Trophoblast cell (in vitro differentiated cells and primary cell): ENCODE data around the gene SEMA3C. TPM values are rescaled to one million over a fixed set of nuclear protein-coding genes. Genes with fewer than 3 reads are reported as not detected.

Source experiments
- DNase-seq, 2 donors: peaks; one replicate each; pipeline ENCODE4 v3.0.0-alpha.2; 2016
- H2AFZ ChIP-seq: 2 replicates; pipeline ENCODE4 v1.6.1; 2013; ENCODE audit warnings: low read length, moderate library complexity, mild to moderate bottlenecking; ENCODE audit not compliant: insufficient read depth, poor library complexity
- H2AK5ac ChIP-seq: 2 replicates; pipeline ENCODE4 v1.6.1; 2013; ENCODE audit warnings: mild to moderate bottlenecking, low read length
- H2BK120ac ChIP-seq: 2 replicates; pipeline ENCODE4 v1.6.1; 2013; ENCODE audit warnings: low read length, mild to moderate bottlenecking, moderate library complexity; ENCODE audit not compliant: insufficient read depth, poor library complexity
- H2BK12ac ChIP-seq: 2 replicates; pipeline ENCODE4 v1.6.1; 2013; ENCODE audit warnings: mild to moderate bottlenecking, low read length, moderate library complexity
- H2BK5ac ChIP-seq: 2 replicates; pipeline ENCODE4 v1.6.1; 2013; ENCODE audit warnings: low read length, low read depth, moderate library complexity, mild to moderate bottlenecking; ENCODE audit not compliant: poor library complexity
- H3K14ac ChIP-seq: 2 replicates; pipeline ENCODE4 v1.6.1; 2013; ENCODE audit warnings: mild to moderate bottlenecking, low read length
- H3K18ac ChIP-seq: 2 replicates; pipeline ENCODE4 v1.6.1; 2013; ENCODE audit warnings: mild to moderate bottlenecking, low read length
- H3K23ac ChIP-seq: 2 replicates; pipeline ENCODE4 v1.6.1; 2013; ENCODE audit warnings: low read length
- H3K27ac ChIP-seq: 2 replicates; pipeline ENCODE4 v1.5.1; 2013; ENCODE audit warnings: low read depth, mild to moderate bottlenecking, inconsistent platforms, low read length, moderate library complexity
- H3K27me3 ChIP-seq: 2 replicates; pipeline ENCODE4 v1.6.1; 2013; ENCODE audit warnings: inconsistent platforms, mild to moderate bottlenecking, low read length, moderate library complexity; ENCODE audit not compliant: insufficient read depth
- H3K36me3 ChIP-seq, 2 experiments: 1 replicate in 1 of 2; 2 replicates in 1 of 2; pipeline ENCODE4 v1.6.1; 2013; ENCODE audit warnings: low read length in 2 of 2, mild to moderate bottlenecking in 2 of 2, moderate library complexity in 1 of 2; ENCODE audit not compliant: insufficient read depth in 2 of 2, control insufficient read depth in 1 of 2
- H3K4ac ChIP-seq: 2 replicates; pipeline ENCODE4 v1.6.1; 2013; ENCODE audit warnings: low read depth, mild to moderate bottlenecking, low read length, moderate library complexity
- H3K4me1 ChIP-seq, 2 experiments: 1 replicate in 1 of 2; 2 replicates in 1 of 2; pipeline ENCODE4 v1.6.1; 2013; ENCODE audit warnings: low read length in 2 of 2, mild to moderate bottlenecking in 2 of 2, moderate library complexity in 1 of 2; ENCODE audit not compliant: insufficient read depth in 2 of 2, control insufficient read depth in 1 of 2
- H3K4me2 ChIP-seq: 2 replicates; pipeline ENCODE4 v1.6.1; 2013; ENCODE audit warnings: inconsistent platforms, mild to moderate bottlenecking, low read length, moderate library complexity
- H3K4me3 ChIP-seq: 2 replicates; pipeline ENCODE4 v1.5.1; 2013; ENCODE audit warnings: mild to moderate bottlenecking, low read depth, low read length, inconsistent platforms
- H3K79me1 ChIP-seq: one replicate; pipeline ENCODE4 v1.6.1; 2013; ENCODE audit warnings: low read length
- H3K79me2 ChIP-seq: 2 replicates; pipeline ENCODE4 v1.6.1; 2013; ENCODE audit warnings: low read length, mild to moderate bottlenecking; ENCODE audit not compliant: control insufficient read depth, insufficient read depth, poor library complexity
- H3K9ac ChIP-seq: 2 replicates; pipeline ENCODE4 v1.6.1; 2013; ENCODE audit warnings: mild to moderate bottlenecking, low read length
- H3K9me3 ChIP-seq: 2 replicates; pipeline ENCODE4 v1.6.1; 2013; ENCODE audit warnings: low read depth, mild to moderate bottlenecking, control low read depth, inconsistent platforms, low read length; ENCODE audit not compliant: insufficient read depth
- H4K12ac ChIP-seq: 2 replicates; pipeline ENCODE4 v1.6.1; 2013; ENCODE audit warnings: low read depth, mild to moderate bottlenecking, low read length, moderate library complexity
- H4K8ac ChIP-seq: 2 replicates; pipeline ENCODE4 v1.6.1; 2013; ENCODE audit warnings: low read depth, mild to moderate bottlenecking, low read length, moderate library complexity
- H4K91ac ChIP-seq: one replicate; pipeline ENCODE4 v1.6.1; 2013; ENCODE audit warnings: low read depth, mild to moderate bottlenecking, low read length, moderate library complexity
- WGBS: extraction: QIAGEN DNeasy Blood & Tissue Kit; methylation state at CpG from one replicate; pipeline ENCODE4 v1.1.7; 2013; ENCODE audit warnings: missing lambda C conversion rate; ENCODE audit not compliant: insufficient read length, insufficient coverage; ENCODE audit errors: extremely low coverage; 5-methylcytosine and 5-hydroxymethylcytosine counted together
- polyA plus RNA-seq: library from polyadenylated mRNA; stranded (reverse); fragments of 200-250 nt; gene quantifications from 2 replicates; pipeline ENCODE4 v1.2.3, GENCODE V29; 2013

Gene SEMA3C
- 53.7 and 55.6 TPM in 2 replicates for polyA plus RNA-seq

DNA sequence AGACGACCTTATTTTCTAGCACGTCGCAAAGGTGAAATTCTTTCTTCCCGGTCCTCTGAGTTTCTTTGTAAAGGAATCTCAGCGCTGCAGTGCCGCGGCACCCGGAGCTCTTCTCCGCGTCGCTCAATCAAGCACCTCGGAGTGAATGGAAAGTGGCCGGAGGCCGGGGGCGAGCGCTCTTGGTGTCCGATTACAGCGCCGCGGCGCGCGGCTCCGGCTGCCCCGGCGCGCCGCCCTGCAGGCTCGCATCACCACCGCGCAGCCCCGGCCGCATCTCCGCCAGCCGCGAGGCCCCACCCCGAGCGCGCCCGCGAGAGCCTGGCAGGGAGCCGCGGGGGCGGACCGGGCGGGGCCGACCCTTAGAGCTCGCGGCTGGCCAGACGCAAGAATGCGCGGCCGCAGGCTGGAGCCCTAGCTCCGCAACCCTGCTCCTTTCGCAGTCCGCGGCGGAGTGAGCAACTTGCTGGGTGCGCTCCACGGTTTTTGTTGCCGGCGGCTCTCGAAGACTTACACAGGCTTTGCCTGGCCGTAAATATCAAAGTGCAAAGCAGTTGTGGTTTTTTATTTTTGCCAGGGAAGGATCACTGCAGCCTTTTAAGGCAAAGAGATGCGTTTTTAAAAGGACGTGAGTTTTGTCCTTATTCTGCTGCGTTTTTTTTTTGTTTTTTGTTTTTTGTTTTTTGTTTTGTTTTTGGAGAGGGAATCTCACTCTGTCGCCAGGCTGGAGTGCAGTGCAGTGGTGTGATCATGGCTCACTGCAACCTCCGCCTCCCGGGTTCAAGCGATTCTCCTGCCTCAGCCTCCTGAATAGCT lies at the start of gene SEMA3C:
TSS of gene SEMA3C (minus strand) at position 143 of the 813 bp plus-strand sequence. CDS start 2,270 bp downstream, outside the sequence.
- peak; percentile 97 for DNase-seq

GRCh38 chr7:80968606-80969005 lies 49.8 kb upstream of the SEMA3C start:
- no peak overlapping the region for H2BK120ac ChIP-seq
- no peaks in the 10 kb centered on the region for H3K79me2 ChIP-seq

More for the DNA sequence above, at the start of gene SEMA3C:
- Histone ChIP-seq H3K36me3 (peaks cover 2 to 4% of the 10 kb centered on the region in 2 experiments), H2AK5ac (no peak within 1 kb of the TSS), H3K4me3 (peak within 1 kb of the TSS; percentile 72), H3K23ac (no peak within 1 kb of the TSS), H3K14ac (no peak within 1 kb of the TSS), H4K12ac (no peak within 1 kb of the TSS), H3K79me2 (no peaks in the 10 kb centered on the region), H3K4me1 (peaks cover 0 to 9% of the 10 kb centered on the region in 2 experiments), H2BK5ac (peak within 1 kb of the TSS; percentile 42), H4K8ac (peak within 1 kb of the TSS; percentile 8), H3K4me2 (peak within 1 kb of the TSS; percentile 84), H3K27ac (peak within 1 kb of the TSS; percentile 84), H3K9ac (peak within 1 kb of the TSS; percentile 77), H3K9me3 (no peaks in the 10 kb centered on the region), H2BK12ac (peak within 1 kb of the TSS; percentile 5), H2AFZ (peak within 1 kb of the TSS; percentile 17), H4K91ac (peak within 1 kb of the TSS; percentile 46), H3K18ac (no peak within 1 kb of the TSS), H3K4ac (no peak within 1 kb of the TSS), H2BK120ac (peak within 1 kb of the TSS; percentile 40), H3K79me1 (peaks cover 6% of the 10 kb centered on the region), H3K27me3 (no peaks in the 10 kb centered on the region)
- no CpG with 5 or more reads among the region's 71 CpGs for WGBS

DNA sequence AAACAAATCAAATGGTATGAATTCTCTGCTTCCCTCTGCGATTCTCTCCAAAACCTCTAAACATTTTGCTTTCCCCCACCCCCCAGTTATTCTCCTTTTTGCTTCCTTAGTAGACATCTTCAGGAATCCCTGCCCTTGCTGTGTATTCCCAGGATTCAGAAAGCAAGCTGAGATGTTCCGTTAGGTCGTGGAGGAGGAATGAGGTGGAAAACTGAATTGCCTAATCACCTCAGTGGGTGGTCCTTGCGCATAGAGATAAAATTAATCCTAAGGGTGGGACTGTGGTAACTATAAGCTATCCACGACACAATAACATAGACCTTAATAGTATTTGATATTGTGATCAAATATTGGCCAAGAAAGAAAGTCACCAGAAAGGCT lies 49.1 kb upstream of the SEMA3C start:
- Histone ChIP-seq H4K91ac (no peak overlapping the region), H3K14ac (no peak overlapping the region), H3K9me3 (no peaks in the 10 kb centered on the region), H2AK5ac (no peak overlapping the region), H3K4me3 (no peak overlapping the region), H3K27me3 (no peaks in the 10 kb centered on the region), H3K4me1 (no peaks in the 10 kb centered on the region), H3K4me2 (no peak overlapping the region), H3K23ac (no peak overlapping the region), H2BK5ac (no peak overlapping the region), H2AFZ (no peak overlapping the region), H3K79me1 (no peaks in the 10 kb centered on the region), H4K8ac (no peak overlapping the region), H3K27ac (no peak overlapping the region), H3K79me2 (no peaks in the 10 kb centered on the region), H4K12ac (no peak overlapping the region), H3K36me3 (no peaks in the 10 kb centered on the region), H3K18ac (no peak overlapping the region), H3K9ac (no peak overlapping the region), H2BK120ac (no peak overlapping the region), H2BK12ac (no peak overlapping the region), H3K4ac (no peak overlapping the region)
- no peak for DNase-seq
- no CpG with 5 or more reads among the region's 5 CpGs for WGBS

More at GRCh38 chr7:80968606-80969005, 49.8 kb upstream of the SEMA3C start:
- H2AK5ac ChIP-seq: no peak overlapping the region
- no peak overlapping the region for H2BK12ac ChIP-seq
- WGBS: no CpG with 5 or more reads among the region's 2 CpGs
- no peak overlapping the region for H3K18ac ChIP-seq
- no peaks in the 10 kb centered on the region for H3K36me3 ChIP-seq
- no peak overlapping the region for H3K23ac ChIP-seq
- no peaks in the 10 kb centered on the region for H3K27me3 ChIP-seq
- H3K4me1 ChIP-seq: no peaks in the 10 kb centered on the region
- no peak overlapping the region for H4K8ac ChIP-seq
- H4K12ac ChIP-seq: no peak overlapping the region
- DNase-seq: no peak
- no peaks in the 10 kb centered on the region for H3K9me3 ChIP-seq
- H3K4ac ChIP-seq: no peak overlapping the region
- no peak overlapping the region for H2BK5ac ChIP-seq
- H3K79me1 ChIP-seq: no peaks in the 10 kb centered on the region
- H3K4me3 ChIP-seq: no peak overlapping the region
- H3K9ac ChIP-seq: no peak overlapping the region
- H3K14ac ChIP-seq: no peak overlapping the region
- no peak overlapping the region for H4K91ac ChIP-seq
- H2AFZ ChIP-seq: no peak overlapping the region
- no peak overlapping the region for H3K4me2 ChIP-seq
- H3K27ac ChIP-seq: no peak overlapping the region

DNA sequence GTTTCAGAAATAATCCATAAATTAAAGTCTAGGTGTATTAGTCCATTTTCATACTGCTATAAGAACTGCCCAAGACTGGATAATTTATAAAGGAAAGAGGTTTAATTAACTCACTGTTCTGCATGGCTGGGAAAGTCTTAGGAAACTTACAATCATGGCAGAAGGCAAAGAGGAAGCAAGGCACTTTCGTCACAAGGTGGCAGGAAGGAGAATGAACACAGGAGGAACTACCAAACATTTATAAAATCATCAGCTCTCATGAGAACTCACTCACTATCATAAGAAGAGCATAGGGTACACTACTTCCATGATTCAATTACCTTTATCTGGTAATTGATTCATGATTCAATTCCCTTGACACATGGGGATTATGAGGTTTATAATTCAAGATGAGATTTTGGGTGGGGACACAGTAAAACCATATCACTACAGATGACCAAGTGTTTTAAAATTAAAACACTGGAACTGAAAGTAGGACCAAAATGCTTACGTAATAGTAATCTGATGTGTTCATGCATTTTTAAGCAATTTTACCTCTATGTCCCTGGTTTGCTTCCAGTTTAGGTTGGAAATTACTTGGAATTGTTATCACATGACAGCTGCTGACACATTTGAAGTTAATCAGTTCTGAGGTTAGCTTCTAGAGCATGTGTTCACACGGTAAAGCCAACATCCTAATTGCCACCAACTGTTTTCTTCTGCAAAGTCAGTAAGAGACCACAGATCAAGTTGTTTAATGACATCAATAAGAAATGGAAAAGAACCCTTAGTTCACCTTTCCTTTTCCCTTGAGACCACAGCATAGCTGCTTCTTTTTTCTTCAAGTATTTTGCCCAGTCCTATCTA lies 48.4 kb upstream of the SEMA3C start:
- Histone ChIP-seq H3K79me1 (no peaks in the 10 kb centered on the region), H3K18ac (no peak overlapping the region), H4K12ac (no peak overlapping the region), H3K23ac (no peak overlapping the region), H3K36me3 (no peaks in the 10 kb centered on the region), H2AFZ (no peak overlapping the region), H3K9ac (no peak overlapping the region), H3K9me3 (no peaks in the 10 kb centered on the region), H3K4me2 (no peak overlapping the region), H4K91ac (no peak overlapping the region), H2BK5ac (no peak overlapping the region), H2AK5ac (no peak overlapping the region), H3K4me1 (no peaks in the 10 kb centered on the region), H3K4me3 (no peak overlapping the region), H3K4ac (no peak overlapping the region), H3K27ac (no peak overlapping the region), H2BK120ac (no peak overlapping the region), H3K79me2 (no peaks in the 10 kb centered on the region), H3K27me3 (no peaks in the 10 kb centered on the region), H2BK12ac (no peak overlapping the region), H4K8ac (no peak overlapping the region), H3K14ac (no peak overlapping the region)
- no peak for DNase-seq
- WGBS: no CpG with 5 or more reads among the region's 3 CpGs
